Measurements from ENCODE around the gene EDAR. TPM values are rescaled to one million over a fixed set of nuclear protein-coding genes. Genes with fewer than 3 reads are reported as not detected.

EDAR gene
- not detected for total RNA-seq
- 0.32 TPM for polyA plus RNA-seq (2013, experiment 1 of 2)
- polyA plus RNA-seq (2013, experiment 2 of 2), result 0.62 TPM
- long read RNA-seq, experiment 1, result 0 reads
- long read RNA-seq, experiment 2, result 0 reads
- long read RNA-seq, experiment 3, result 0 reads
- long read RNA-seq, experiment 4, result 0 reads

DNA sequence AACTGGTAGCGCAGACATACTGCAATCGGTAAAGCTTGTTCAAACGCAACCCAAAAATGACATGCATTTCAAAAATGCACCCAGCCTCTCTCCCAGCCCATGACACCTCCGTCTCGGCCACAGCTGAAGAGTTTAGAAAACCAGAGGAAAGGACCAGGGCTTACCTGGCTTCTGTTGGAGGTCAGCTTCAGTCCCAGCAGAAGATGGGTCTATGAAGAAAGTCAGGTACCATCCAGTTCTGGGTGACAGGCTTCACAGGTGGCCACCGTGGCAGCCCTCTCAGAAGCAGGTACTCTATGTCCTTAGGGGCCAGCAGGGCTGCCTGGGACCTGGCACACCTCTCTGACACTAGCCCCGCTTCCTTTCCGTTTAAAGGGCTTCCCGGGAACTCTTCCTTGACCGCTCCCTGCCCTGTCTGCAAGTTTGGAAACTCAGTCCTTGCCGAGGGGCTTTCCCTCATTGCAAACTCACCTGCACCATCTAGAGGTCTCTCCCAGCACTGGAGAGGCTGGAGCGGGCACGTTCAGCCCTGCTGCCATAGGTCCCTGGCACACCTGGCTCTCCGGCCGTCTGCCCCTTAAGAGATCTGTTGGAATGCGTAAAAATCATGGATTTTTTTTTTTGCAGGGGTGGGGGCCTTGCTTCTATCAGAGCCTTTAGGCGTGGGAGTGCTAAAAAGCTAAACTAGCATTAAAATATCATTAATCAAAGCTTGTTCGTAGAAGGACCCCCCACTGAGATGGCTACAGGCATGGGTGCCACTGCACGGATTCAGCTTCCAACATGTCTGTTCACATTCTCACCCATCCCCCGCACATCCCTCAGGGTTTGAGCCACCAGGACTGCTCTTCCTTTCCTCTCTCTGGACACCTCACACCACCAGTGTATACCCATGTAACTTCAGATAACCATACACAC, at the start of gene EDAR:
EDAR (minus strand) TSS at position 425 of the 918 bp plus-strand sequence. CDS start 58,206 bp downstream, outside the sequence.
- peaks cover 10% of the 10 kb centered on the region for H3K4me1 Mint-ChIP-seq
- DNase-seq, result peak; percentile 93
- no peaks in the 10 kb centered on the region for H3K36me3 Mint-ChIP-seq (ENCODE audit: low read depth)
- H3K36me3 ChIP-seq (ENCODE audit: control insufficient read depth, insufficient read depth, low read length), result no peaks in the 10 kb centered on the region
- H3K9ac ChIP-seq (ENCODE audit: extremely low read depth, low read length, poor library complexity, severe bottlenecking), result no peak within 1 kb of the TSS
- H3K9me3 Mint-ChIP-seq, result no peaks in the 10 kb centered on the region
- no peak within 1 kb of the TSS for H3K27ac Mint-ChIP-seq
- 50 to 51% methylated on average over 11 to 20 of the region's 20 CpGs for WGBS, 2 experiments (ENCODE audit: insufficient coverage in 1 of 2, insufficient read length in 1 of 2)
- H3K4me1 ChIP-seq (ENCODE audit: control insufficient read depth, insufficient read depth, low read length), result no peaks in the 10 kb centered on the region
- TF ChIP-seq CTCF (conservative IDR thresholded peaks at IDR 0.05), result peak; percentile 88
- no peak within 1 kb of the TSS for H3K27ac ChIP-seq (ENCODE audit: low read depth, low read length)
- peaks cover 13% of the 10 kb centered on the region for H3K27me3 Mint-ChIP-seq (ENCODE audit: insufficient read depth)
- H3K4me3 Mint-ChIP-seq, result no peak within 1 kb of the TSS
- H3K9me3 ChIP-seq (ENCODE audit: control insufficient read depth, low read length), result no peaks in the 10 kb centered on the region
- no peak within 1 kb of the TSS for H3K4me3 ChIP-seq (ENCODE audit: low read length)
- H3K27me3 ChIP-seq (ENCODE audit: control insufficient read depth, insufficient read depth, low read length, poor library complexity, severe bottlenecking), result peaks cover 6% of the 10 kb centered on the region

DNA sequence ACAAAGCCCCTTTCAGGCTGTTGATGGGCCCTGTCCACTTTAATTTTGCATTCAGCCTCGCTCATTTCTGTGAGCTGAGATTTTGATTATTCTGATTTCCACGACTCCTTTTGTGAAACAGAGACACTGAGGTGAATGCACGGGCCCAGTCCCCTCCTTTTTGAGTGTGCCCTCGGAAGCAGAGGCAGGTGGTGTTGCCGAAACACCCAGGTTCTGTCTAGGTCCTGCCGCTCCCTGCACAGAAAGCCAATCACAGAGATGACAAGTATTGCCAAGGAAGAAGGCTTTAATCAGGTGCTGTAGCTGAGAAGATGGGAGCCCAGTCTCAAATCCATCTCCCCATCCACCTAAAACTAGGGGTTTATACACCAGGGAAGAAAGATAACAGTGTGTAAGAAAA, 44.2 kb upstream of the EDAR start:
- H3K36me3 Mint-ChIP-seq (ENCODE audit: low read depth), result peaks cover 7% of the 10 kb centered on the region

More for the DNA sequence above, 44.2 kb upstream of the EDAR start:
- Histone ChIP-seq H3K4me3 (ENCODE audit: low read length) (peak overlapping the region; percentile 58), H3K27me3 (ENCODE audit: control insufficient read depth, insufficient read depth, low read length, poor library complexity, severe bottlenecking) (peaks cover 13% of the 10 kb centered on the region), H3K9ac (ENCODE audit: extremely low read depth, low read length, poor library complexity, severe bottlenecking) (no peak overlapping the region), H3K36me3 (ENCODE audit: control insufficient read depth, insufficient read depth, low read length) (no peaks in the 10 kb centered on the region), H3K9me3 (ENCODE audit: control insufficient read depth, low read length) (peaks cover 17% of the 10 kb centered on the region), H3K27ac (ENCODE audit: low read depth, low read length) (no peak overlapping the region), H3K4me1 (ENCODE audit: control insufficient read depth, insufficient read depth, low read length) (no peaks in the 10 kb centered on the region)
- H3K27ac Mint-ChIP-seq, result no peak overlapping the region
- H3K27me3 Mint-ChIP-seq (ENCODE audit: insufficient read depth), result peaks cover 17% of the 10 kb centered on the region
- no peak for DNase-seq
- no peak overlapping the region for H3K4me3 Mint-ChIP-seq
- no peak for TF ChIP-seq CTCF (conservative IDR thresholded peaks at IDR 0.05)
- H3K4me1 Mint-ChIP-seq, result peaks cover 20% of the 10 kb centered on the region
- 93 to 95% methylated on average over 2 to 6 of the region's 6 CpGs for WGBS, 2 experiments (ENCODE audit: insufficient coverage in 1 of 2, insufficient read length in 1 of 2)
- peaks cover 15% of the 10 kb centered on the region for H3K9me3 Mint-ChIP-seq
